K562 (cell line): ENCODE measurements around the gene PRRT1. TPM values are rescaled to one million over a fixed set of nuclear protein-coding genes. Genes with fewer than 3 reads are reported as not detected.

Experiments used
- DMBX1 ChIP-seq: fragments of 250-450 bp; sonication (Bioruptor Pico); IDR thresholded peaks from 2 replicates; pipeline ENCODE4 v1.8.0; 2022; ENCODE audit warnings: inconsistent platforms, mild to moderate bottlenecking, moderate library complexity, borderline replicate concordance
- KAT7 ChIP-seq: sonication (generic); formaldehyde crosslinking; IDR thresholded peaks from 2 replicates; pipeline ENCODE4 v1.8.0; 2022; ENCODE audit warnings: missing genetic modification reagents, mild to moderate bottlenecking, borderline replicate concordance
- MLX ChIP-seq, 2 experiments: fragments of 450-650 bp in 1 of 2; sonication (generic) in 1 of 2; formaldehyde crosslinking; conservative IDR thresholded peaks; 2 replicates each; pipeline versions ENCODE4 v1.4.0 to v1.8.1; 2020 to 2022; ENCODE audit warnings: mild to moderate bottlenecking in 1 of 2, missing genetic modification reagents in 1 of 2
- PHF8 ChIP-seq: fragments of 200-600 bp; sonication (generic); IDR thresholded peaks from 2 replicates; pipeline ENCODE4 v1.6.1; 2012; ENCODE audit warnings: mixed run types, mild to moderate bottlenecking, inconsistent platforms, low read length, moderate library complexity, borderline replicate concordance
- POLR2H ChIP-seq: IDR thresholded peaks from 2 replicates; pipeline ENCODE4 v1.6.1; 2016; ENCODE audit warnings: missing genetic modification characterization, low read depth, mild to moderate bottlenecking, control low read depth, missing compliant biosample characterization, moderate library complexity
- PRMT5 ChIP-seq: sonication (generic); formaldehyde crosslinking; IDR thresholded peaks from 2 replicates; pipeline ENCODE4 v1.5.0; 2020; ENCODE audit warnings: missing genetic modification reagents
- PTRF ChIP-seq: fragments of 450-650 bp; IDR thresholded peaks from 2 replicates; pipeline ENCODE4 v1.6.1; 2016; ENCODE audit warnings: mild to moderate bottlenecking, missing genetic modification characterization, missing compliant biosample characterization
- SIN3B ChIP-seq: fragments of 450-650 bp; IDR thresholded peaks from 2 replicates; pipeline ENCODE4 v1.6.1; 2017; ENCODE audit warnings: low read depth, mild to moderate bottlenecking, moderate library complexity
- SP2 ChIP-seq: IDR thresholded peaks from 2 replicates; pipeline ENCODE4 v1.6.1; 2011; ENCODE audit warnings: mild to moderate bottlenecking, low read depth, low read length, moderate library complexity; ENCODE audit not compliant: poor library complexity, severe bottlenecking; ENCODE audit errors: extremely low read depth
- SREBF2 ChIP-seq: sonication (generic); formaldehyde crosslinking; IDR thresholded peaks from 2 replicates; pipeline ENCODE4 v1.4.0; 2020; ENCODE audit warnings: mild to moderate bottlenecking, missing genetic modification reagents
- TCFL5 ChIP-seq: fragments of 250-450 bp; sonication (Bioruptor Pico); conservative IDR thresholded peaks from 2 replicates; pipeline ENCODE4 v1.6.1; 2021; ENCODE audit warnings: mild to moderate bottlenecking, moderate library complexity, matching md5 sums
- TRIM28 ChIP-seq: fragments of 450-650 bp; IDR thresholded peaks from 2 replicates; pipeline ENCODE4 v1.6.1; 2017
- ZBED1 ChIP-seq: IDR thresholded peaks from 2 replicates; pipeline ENCODE4 v1.6.1; 2014
- ZNF592 ChIP-seq: fragments of 450-650 bp; IDR thresholded peaks from 2 replicates; pipeline ENCODE4 v1.6.1; 2017; ENCODE audit warnings: antibody characterized with exemption, mild to moderate bottlenecking
- polyA plus RNA-seq, 8 experiments: library from polyadenylated mRNA; depleted of rRNA in 4 of 8; stranded (reverse) in 5 of 8; unstranded in 3 of 8; fragments of >200 nt; fragmentation: Nextera tagmentation in 2 of 8; fragmentation: Illumina TruSeq in 1 of 8; extraction: Ambion mirVana in 2 of 8; extraction: Trizol in 1 of 8; gene quantifications; 2 replicates each; pipeline versions ENCODE4 v1.2.1 to v1.2.3, GENCODE V29; 2011 to 2014; ENCODE audit warnings: inconsistent platforms in 1 of 8, missing spikeins in 1 of 8
- total RNA-seq, 7 experiments: library from RNA; depleted of rRNA in 6 of 7; stranded (reverse); fragments of >200 nt in 6 of 7; fragmentation: Illumina TruSeq in 2 of 7; extraction: Trizol in 2 of 7; gene quantifications; 2 replicates each; pipeline versions ENCODE4 v1.2.1 to v1.2.3, GENCODE V29; 2011 to 2021; ENCODE audit warnings: low replicate concordance in 1 of 7
- TF ChIP-seq, protein P1 (sequence below): sonication (generic); formaldehyde crosslinking; IDR thresholded peaks from 2 replicates; pipeline ENCODE4 v1.4.0; 2020; ENCODE audit warnings: mild to moderate bottlenecking, missing genetic modification reagents
- TF ChIP-seq, protein P2 (sequence below): fragments of 450-650 bp; conservative IDR thresholded peaks from 2 replicates; pipeline ENCODE4 v1.6.1; 2016; ENCODE audit warnings: missing genetic modification characterization, low read depth, mild to moderate bottlenecking, control low read depth, missing compliant biosample characterization
- TF ChIP-seq, protein P3 (sequence below): sonication (generic); formaldehyde crosslinking; IDR thresholded peaks from 2 replicates; pipeline ENCODE4 v1.8.1; 2023; ENCODE audit warnings: mild to moderate bottlenecking, missing genetic modification reagents, moderate library complexity

Gene PRRT1
- total and polyA plus RNA-seq, 9 of the 15 experiments (the other 6 are each of a cell fraction or from before 2014, with no cell fraction given), result 0.14 to 3.5 (median 0.41) TPM

DNA sequence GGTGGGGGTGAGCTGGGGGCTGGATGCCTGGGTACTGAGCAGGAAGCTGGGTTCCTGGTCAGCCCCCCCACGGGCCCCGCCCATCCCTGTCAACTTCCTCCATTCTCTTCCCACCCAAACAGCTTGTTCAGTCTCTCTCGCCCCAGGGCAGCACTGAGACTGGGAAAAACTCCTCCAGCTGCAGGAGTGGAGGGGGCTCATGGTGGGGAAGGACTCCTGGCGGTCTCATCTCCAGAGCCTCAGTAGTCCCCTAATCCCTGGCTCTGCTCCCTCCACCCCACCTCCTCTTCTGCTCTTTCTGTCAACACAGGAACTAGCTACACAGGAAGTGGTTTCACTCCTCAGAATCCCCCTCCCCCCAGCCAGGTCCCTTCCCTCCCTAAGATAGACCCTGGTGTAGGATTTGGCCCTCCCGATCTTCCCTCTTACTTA, 40.9 kb upstream of the PRRT1 start, which contains the start of gene GPSM3 (continued):
- TF ChIP-seq MLX (CRISPR knock-in tag; conservative IDR thresholded peaks at IDR 0.05) (peak in 1 of 2 experiments; percentile 12; a peak in 1 of 4 replicates), KAT7 (no peak), POLR2H (tag) (no peak), SREBF2 (CRISPR knock-in tag) (no peak), SIN3B (no peak), TRIM28 (no peak), DMBX1 (CRISPR knock-in tag) (peak; percentile 54; the same call in 1 of the 2 replicates), ZNF592 (peak; percentile 77), PRMT5 (no peak), PHF8 (peak; percentile 53; the same call in 1 of the 2 replicates), TCFL5 (CRISPR knock-in tag) (no peak), ZBED1 (no peak), SP2 (no peak), PTRF (tag) (no peak)
- TF ChIP-seq, protein P1, sequence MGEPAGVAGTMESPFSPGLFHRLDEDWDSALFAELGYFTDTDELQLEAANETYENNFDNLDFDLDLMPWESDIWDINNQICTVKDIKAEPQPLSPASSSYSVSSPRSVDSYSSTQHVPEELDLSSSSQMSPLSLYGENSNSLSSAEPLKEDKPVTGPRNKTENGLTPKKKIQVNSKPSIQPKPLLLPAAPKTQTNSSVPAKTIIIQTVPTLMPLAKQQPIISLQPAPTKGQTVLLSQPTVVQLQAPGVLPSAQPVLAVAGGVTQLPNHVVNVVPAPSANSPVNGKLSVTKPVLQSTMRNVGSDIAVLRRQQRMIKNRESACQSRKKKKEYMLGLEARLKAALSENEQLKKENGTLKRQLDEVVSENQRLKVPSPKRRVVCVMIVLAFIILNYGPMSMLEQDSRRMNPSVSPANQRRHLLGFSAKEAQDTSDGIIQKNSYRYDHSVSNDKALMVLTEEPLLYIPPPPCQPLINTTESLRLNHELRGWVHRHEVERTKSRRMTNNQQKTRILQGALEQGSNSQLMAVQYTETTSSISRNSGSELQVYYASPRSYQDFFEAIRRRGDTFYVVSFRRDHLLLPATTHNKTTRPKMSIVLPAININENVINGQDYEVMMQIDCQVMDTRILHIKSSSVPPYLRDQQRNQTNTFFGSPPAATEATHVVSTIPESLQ (CRISPR knock-in tag), result no peak
- TF ChIP-seq, protein P2, sequence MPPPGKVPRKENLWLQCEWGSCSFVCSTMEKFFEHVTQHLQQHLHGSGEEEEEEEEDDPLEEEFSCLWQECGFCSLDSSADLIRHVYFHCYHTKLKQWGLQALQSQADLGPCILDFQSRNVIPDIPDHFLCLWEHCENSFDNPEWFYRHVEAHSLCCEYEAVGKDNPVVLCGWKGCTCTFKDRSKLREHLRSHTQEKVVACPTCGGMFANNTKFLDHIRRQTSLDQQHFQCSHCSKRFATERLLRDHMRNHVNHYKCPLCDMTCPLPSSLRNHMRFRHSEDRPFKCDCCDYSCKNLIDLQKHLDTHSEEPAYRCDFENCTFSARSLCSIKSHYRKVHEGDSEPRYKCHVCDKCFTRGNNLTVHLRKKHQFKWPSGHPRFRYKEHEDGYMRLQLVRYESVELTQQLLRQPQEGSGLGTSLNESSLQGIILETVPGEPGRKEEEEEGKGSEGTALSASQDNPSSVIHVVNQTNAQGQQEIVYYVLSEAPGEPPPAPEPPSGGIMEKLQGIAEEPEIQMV (tag), result no peak
- TF ChIP-seq, protein P3, sequence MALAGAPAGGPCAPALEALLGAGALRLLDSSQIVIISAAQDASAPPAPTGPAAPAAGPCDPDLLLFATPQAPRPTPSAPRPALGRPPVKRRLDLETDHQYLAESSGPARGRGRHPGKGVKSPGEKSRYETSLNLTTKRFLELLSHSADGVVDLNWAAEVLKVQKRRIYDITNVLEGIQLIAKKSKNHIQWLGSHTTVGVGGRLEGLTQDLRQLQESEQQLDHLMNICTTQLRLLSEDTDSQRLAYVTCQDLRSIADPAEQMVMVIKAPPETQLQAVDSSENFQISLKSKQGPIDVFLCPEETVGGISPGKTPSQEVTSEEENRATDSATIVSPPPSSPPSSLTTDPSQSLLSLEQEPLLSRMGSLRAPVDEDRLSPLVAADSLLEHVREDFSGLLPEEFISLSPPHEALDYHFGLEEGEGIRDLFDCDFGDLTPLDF (CRISPR knock-in tag), result no peak
